Limb (tissue), 2 donors: ENCODE measurements around the gene ADGRG3.

Experiments used
- DNase-seq, 2 donors: peaks; one replicate each; pipeline ENCODE4 v3.0.0-alpha.2; 2016; ENCODE audit errors: extremely low spot score in 2 of 2

Gene ADGRG3

DNA sequence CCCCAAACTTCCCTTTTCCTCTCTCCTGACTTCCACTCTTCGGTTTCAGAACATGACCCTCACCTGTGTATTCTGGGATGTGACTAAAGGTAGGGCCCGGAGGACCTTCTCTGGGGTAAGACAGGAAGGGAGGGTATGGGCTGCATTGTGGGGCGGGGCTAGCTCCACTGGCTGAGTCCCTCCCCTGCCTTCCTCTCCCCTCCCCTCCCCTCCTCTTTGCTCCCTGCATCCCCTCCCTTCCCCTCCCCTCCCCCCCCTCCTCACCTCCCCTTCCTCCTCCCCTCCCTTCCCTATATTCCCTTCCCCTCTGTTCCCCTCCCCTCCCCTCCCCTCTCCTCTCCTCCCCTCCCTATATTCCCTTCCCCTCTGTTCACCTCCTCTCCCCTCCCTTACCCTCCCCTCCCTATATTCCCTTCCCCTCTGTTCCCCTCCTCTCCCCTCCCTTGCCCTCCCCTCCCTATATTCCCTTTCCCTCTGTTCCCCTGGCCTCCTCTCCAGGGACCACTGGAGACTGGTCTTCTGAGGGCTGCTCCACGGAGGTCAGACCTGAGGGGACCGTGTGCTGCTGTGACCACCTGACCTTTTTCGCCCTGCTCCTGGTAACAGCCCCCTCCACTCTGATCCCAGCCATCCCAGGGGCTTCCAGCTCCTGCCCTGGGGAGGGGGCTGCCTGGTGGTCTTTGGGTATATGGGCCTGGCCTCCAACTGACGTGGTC, 11.8 kb downstream of the ADGRG3 start:
- DNase-seq = no peak

DNA sequence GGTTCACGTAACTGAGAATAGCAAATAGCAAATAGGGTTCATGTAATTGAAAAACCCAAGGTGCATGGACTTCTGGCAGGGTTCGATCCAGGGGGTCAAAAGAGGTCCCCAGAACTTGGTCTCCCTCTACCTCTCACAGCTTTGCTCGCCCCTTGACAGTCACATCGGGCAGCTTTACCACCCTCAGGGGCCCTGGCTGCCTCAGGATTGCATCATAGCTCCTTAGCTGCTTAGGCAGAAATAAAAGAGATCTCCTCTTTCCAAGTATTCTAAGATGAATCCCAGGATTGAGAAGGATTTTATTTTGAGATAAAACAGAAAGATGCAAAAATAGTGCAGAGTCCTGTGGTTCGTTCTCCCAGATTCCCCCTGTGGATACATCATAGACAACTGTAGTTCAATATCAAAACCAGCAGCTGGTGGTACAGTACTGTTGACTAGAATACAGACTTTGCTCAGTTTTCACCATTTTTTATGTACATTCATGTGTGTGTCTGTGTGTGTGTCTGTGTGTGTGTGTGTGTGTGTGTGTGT, 12.8 kb downstream of the ADGRG3 start:
- no peak for DNase-seq

DNA sequence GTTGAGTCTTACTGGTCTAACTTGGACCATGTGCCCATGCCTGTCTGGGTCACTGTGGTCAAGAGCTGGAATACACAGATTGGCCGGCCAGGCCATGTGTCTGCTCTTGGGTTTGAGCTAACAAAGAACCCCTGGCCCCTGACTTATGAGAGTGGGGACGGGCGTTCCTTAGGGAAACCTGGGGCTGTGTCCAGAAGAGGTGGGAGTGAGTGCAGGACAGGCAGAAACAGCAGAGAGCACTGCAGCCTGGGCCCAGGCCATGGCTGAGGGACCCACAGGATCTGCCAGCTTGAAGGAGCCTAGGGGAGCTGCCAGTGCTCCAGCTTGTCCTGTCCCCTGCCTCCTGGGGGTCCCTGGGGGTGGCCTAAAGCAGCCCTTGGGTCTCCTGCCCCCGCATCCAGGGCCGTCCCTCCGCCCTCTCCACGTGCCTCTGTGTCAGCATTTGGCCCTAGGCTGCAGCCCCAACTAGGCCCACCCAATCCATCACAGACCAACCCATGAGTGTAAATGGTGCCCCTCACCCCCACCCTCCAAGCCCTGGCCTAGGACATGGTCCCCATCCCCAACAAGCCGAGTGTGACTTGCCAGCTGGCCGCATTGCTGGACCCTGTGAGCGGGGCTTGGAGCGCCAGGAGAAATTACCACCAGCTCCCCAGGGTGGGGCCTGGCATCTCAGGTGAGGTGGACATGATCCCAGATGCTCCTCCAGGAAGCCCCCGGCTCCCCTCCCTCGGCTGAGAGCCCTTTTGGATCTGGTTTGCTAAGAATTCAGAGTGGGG, 14.0 kb downstream of the ADGRG3 start:
- DNase-seq = no peak

DNA sequence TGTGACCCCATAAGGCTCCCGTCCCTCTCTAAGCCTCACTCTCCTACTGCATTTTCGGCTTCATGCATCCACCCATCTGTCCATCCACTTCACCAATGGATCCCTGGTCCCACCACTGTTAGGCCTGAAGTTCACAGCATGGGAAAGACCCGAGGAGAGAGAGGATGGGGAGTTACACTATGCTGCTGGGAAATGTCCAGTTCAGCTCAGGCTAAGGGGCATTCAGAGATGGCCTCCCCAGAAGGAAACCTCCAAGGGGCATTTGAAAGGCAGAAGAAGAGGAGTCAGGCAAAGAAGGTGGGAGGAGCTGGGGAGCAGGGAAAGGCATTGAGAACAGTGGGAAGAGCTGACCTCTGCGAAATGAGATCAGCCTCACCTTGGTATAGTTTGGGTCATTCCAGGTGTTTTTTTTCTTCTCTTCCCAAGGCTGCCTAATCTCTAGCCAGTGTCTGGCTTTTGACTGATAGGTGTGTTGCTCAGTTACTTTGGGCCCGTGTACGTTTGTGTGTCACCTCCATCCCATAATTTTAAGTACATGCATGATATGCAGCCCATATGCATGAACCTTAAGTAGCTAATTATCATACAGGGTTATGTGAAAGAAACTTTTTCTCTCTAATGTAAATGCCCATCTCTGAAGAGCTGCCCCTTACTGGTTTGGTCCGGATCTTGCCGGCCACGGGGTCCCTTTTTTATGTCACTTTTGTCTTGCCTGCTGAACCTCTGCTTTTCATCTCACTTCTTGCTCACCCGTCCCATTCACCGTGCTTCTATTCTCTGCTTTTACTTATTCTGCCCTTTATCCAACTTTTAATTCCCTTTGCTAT, 14.9 kb downstream of the ADGRG3 start:
- DNase-seq = no peak

DNA sequence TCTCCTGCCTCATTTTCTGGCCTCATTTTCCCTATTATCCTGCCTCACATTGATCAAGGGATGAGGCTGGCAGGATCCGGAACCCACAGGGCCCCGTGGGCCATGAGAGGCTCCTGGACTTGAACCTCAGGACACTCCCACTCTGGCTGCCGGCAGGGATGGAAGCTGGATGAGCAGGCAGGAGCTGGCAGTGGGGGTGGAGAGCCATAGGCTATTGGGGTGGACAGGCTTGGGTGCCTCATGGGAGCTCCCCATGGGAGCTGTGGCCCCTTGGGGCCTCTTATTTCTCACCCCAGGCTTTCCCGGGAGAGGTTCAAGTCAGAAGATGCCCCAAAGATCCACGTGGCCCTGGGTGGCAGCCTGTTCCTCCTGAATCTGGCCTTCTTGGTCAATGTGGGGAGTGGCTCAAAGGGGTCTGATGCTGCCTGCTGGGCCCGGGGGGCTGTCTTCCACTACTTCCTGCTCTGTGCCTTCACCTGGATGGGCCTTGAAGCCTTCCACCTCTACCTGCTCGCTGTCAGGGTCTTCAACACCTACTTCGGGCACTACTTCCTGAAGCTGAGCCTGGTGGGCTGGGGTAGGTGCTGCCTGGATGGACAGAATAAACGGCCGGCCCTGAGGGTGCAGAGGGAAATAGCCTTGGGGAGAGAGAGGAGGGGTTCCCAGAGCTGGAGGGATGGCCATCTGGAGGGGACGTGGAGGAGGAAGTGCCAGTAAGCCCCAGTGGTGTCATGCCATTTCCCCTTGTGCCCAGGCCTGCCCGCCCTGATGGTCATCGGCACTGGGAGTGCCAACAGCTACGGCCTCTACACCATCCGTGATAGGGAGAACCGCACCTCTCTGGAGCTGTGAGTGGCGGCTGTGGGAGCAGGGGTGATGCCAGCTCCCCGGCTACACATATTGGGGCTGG, 15.8 kb downstream of the ADGRG3 start:
- DNase-seq = no peak

DNA sequence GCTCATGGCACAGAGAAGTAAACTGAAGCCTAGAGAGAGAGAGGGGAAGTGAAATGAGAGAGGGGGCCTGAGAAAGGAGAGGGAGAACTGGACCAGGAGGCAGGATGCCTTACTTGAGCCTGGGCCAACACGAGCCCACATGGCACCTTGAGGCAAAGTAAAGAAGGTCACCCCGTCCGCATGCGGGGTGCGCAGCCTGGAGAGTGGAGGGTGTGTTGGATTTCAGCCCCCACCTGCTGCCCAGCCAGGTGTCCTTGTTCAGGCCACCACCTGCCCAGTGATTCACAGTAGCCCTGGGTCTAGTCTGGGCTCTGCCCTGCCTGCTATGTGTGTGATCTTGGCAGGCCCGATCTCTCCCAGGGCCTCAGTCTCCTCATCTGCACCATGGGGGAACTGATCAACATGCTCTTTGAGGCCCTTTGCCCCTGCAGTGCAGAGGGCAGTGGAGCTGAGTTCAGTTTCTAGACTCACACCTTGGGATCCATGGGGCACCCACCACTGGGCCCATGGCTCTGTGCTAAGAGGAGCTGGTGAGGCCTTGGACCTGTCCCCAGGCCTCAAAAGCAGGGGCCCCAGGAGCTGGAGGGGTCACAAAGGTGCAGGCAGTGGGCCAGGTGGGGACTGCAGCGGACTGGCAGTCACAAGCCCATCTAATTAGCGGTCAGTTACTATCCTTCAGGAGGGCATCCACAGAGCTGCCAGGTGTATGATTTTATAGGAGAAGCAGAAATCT, 16.7 kb downstream of the ADGRG3 start:
- DNase-seq = no peak

DNA sequence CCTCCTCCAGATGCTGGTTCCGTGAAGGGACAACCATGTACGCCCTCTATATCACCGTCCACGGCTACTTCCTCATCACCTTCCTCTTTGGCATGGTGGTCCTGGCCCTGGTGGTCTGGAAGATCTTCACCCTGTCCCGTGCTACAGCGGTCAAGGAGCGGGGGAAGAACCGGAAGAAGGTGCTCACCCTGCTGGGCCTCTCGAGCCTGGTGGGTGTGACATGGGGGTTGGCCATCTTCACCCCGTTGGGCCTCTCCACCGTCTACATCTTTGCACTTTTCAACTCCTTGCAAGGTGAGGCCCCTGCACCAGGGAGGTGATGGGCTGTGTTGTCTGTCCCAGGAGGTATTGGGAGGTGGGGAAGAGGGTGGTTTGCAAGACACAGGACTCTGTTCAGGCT, 17.5 kb downstream of the ADGRG3 start:
- DNase-seq = no peak

DNA sequence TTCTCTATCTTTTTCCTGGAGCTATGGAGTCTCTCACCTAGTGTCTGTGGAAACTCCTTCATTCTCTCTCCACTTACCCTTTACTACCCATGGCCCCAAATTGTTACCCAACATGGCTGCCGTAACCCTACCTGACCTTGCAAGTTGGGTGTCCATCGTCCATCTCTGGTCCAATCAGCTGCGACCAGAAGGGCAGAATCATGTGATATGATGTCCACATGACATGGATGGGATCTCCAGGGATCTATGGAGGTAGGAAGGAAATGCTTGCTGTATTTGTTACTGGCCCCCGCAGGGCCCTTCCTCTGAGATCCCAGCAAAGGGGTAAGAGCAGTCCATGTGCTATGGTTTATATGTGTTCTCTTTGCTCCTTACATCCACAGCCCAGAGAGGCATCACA, 18.5 kb downstream of the ADGRG3 start:
- DNase-seq = no peak

DNA sequence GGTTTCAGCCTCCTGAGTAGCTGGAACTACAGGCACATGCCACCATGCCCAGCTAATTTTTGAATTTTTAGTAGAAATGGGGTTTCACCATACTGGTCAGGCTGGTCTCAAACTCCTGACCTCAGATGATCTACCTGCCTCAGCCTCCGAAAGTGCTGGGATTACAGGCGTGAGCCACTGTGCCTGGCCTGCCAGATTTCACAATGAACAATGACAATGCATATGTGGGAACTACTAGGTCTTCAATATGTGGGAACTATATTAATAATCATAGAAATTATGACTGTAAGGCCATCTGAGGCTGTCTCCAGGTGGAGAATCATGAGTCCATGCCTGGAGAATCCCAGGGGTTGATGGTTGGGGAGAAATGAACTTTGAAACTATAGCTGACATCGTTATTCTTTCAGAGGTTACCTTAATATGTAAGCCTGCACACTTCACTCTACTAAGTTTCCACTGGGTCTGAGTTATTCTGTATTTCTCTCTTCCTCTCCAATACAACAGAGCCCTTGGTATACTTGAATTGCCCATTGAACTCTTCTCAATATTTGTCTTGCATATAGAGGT, 19.3 kb downstream of the ADGRG3 start:
- no peak for DNase-seq

DNA sequence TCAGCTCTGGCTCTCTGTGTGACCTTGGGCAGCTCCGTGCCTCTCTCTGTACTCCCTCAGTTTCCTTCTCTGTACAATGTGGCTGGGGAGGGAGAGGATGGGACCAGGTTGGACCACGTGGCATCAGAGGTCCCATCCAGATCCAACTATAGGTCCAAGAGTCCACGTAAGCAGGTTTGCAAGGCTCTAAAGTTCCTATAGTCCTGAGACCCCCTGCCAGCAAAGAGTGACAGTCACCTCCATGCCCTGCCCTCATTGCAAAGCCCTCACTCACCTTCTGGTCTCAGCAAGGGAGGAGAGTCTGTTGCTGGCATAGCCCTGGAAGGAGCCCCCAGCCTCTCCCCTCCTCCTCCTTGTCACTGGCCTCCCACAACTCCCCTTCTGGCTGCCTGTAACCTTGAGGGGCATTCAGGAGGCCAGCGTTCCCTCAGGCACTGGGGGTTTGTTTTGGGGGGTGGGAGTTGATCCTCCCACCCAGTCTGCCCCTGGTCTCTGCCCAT, 20.4 kb downstream of the ADGRG3 start:
- DNase-seq = no peak

DNA sequence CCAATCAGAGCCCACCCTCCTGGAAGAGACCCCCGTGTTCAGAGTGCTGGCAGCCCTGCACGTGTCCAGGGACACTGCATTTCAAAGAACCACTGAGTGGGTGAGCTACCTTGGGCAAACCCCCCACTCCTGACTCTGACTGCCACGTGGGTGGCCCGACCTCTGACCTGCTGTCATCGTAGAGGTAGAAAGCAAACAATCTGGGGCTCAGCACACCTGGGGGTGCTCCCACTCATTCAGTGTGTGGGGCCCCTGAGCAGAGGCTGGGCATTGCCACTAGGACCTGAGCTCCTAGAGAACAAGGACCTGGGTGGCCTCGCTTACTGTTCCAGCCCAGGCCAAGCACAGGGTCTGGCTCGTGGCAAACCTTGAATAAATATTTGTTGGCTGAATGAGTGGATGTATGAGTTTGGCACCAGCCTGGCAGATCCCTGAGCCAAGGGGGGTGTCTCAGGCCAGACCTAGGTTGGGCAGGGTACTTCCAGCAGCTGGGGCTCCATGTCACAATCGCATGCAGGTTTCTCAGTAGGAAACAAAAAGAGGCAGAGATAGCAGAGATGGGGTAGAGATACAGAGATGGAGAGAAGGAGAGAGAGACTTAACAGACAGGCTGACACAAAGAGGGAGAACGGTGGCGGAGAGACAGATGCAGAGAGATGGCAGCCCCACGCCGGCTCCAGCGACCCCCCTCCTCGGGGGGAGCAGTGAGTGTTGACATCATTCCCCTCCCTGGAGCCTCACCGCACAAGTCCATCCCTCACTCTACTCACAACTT, 21.1 kb downstream of the ADGRG3 start:
- no peak for DNase-seq

DNA sequence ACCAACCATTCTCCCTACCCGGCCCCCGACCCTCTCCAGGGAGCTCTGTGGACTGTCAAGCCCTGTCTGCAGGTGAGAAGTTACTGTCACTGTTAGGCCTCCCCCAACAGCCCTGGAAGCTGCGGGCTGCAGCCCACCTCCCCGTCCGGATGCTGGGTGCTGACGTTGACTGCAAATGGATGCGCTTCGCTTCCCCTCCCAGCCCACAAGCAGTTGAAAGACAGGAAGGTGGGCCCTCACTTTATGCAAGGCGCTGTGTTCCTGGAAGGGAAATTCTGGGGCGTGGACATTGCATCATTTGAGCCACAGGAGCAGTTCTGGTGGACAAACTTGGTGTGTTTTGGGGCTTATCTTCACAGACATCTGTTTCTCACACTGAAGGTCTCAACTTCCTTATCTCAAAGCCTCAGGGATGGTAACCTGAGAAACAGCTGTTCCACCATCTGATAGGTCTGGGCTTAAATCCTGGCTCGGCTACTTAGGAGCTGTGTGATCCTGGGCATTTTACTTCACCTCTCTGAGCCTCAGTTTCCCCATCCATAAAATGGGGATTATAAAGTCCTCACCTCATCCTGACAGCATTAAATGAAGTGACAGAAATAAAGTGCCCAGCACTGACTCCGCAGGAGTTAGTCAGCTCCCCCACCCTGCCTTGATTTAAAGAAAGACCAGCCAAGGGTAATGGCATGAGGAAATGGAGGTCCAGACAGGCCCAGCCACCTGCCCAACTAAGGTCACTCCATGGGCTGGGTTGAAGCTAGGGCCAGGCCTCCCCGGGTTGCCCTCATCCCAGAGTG, 21.9 kb downstream of the ADGRG3 start:
- peak in 1 of 2 donors; percentile 68 for DNase-seq

DNA sequence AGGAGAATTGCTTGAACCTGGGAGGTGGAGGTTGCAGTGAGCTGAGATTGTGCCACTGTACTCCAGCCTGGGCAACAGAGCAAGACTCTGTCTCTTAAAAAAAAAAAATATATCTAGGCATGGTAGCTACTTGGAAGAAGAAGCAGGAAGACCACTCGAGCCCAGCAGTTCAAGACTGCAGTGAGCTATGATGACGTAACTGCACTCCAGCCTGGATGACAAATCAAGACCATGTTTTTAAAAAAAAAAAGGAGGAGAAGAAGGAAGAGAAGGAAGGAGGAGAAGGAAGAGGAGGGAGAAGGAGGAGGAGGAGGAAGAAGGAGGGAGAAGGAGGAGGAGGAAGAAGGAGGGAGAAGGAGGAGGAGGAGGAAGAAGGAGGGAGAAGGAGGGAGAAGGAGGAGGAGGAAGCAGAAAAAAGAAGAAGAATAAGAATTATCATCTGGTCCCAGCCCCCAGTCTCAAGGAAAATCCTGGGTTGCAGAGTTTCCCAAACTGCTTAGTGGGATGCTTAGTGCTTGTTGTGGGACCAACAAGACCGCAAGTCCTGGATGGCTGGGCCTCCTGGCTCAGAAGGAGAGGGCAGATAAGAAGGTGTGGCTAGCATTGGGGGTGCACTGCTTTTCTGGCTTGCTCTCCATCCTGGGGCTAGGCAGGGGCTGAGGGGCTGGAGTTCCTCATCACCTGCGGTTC, 22.8 kb downstream of the ADGRG3 start:
- DNase-seq = no peak

DNA sequence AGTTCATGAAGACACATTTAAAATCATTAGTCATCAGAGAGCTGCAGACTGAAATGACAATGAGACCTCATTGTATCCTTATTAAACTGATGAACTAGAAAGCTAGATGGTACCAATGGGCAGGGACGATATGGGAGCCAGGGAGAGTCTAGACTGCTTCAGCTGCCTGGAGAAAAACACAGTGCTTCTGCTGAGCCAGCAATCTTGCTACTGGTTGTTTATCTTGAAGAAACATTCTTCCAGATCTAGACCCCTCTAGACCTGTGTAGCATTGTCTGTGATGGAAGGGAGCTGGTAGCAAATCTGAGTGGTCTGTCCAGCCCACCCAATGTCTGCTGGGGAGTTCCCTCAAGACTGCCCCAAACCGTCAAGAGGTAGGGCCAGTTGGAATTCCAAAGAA, 24.5 kb downstream of the ADGRG3 start:
- DNase-seq = no peak

DNA sequence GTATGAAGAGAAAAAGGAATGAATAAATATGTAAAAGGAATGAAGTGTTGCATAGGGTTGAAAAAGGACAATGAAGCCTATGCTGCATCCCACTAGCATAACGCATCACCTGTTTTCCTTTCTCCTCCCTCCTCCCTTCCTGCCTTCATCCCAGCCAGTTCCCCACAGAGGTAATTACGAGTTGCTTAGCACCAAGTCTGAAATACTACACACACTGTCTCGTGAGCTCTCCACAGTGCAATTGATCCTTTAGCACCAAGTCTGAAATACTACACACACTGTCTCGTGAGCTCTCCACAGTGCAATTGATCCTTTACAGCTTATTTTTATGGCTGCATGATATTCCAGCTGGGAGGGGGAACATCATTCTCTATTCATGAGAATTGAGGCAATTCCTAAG, 25.4 kb downstream of the ADGRG3 start:
- no peak for DNase-seq

DNA sequence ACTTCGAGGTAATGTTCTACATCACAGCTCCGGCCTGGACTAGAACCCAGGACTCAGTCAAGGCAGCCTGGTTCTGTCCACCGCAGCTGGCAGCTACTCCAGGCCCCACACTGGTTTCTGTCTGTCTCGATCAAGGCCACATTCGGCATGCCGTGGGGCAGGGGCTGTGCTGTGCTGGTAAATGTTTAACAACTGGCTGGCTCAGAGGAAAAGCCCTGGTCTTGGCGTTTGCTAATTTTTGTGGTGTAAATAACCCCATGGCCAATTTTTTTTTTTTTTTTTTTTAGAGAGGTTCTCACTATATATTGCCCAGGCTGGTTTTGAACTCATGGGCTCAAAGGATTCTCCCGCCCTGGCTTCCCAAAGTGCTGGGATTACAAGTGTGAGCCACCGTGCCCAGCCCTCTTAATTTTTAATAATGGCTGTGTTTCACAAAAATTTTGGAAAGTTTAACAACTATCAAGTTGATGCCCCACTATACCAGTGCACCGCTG, 26.2 kb downstream of the ADGRG3 start:
- DNase-seq = no peak
